HepG2 (cell line): Measurements from ENCODE around the gene HSD11B2. TPM values are rescaled to one million over a fixed set of nuclear protein-coding genes. Genes with fewer than 3 reads are reported as not detected.

Experiments
- ARID2 ChIP-seq: sonication (generic); formaldehyde crosslinking; IDR thresholded peaks from 2 replicates; pipeline ENCODE4 v1.8.1; 2022; ENCODE audit warnings: mild to moderate bottlenecking, missing genetic modification reagents, borderline replicate concordance
- FOXK1 ChIP-seq: sonication (generic); formaldehyde crosslinking; IDR thresholded peaks from 2 replicates; pipeline ENCODE4 v1.4.0; 2020; ENCODE audit warnings: low read depth, missing genetic modification reagents, borderline replicate concordance
- HDAC2 ChIP-seq: sonication (generic); formaldehyde crosslinking; IDR thresholded peaks from 2 replicates; pipeline ENCODE4 v1.4.0; 2020; ENCODE audit warnings: missing genetic modification reagents
- HMGA1 ChIP-seq: sonication (generic); formaldehyde crosslinking; conservative IDR thresholded peaks from 2 replicates; pipeline ENCODE4 v1.4.0; 2020; ENCODE audit warnings: missing genetic modification reagents
- MEIS2 ChIP-seq: sonication (generic); formaldehyde crosslinking; IDR thresholded peaks from 2 replicates; pipeline ENCODE4 v1.9.0; 2021; ENCODE audit warnings: mild to moderate bottlenecking, missing genetic modification reagents
- MNT ChIP-seq: fragments of 450-650 bp; IDR thresholded peaks from 2 replicates; pipeline ENCODE4 v1.6.1; 2016
- MXI1 ChIP-seq: IDR thresholded peaks from 3 replicates; pipeline ENCODE4 v1.6.1; 2012; ENCODE audit warnings: low read depth, low read length, inconsistent platforms, borderline replicate concordance
- NFE2L1 ChIP-seq: sonication (generic); formaldehyde crosslinking; IDR thresholded peaks from 2 replicates; pipeline ENCODE4 v1.4.0; 2020; ENCODE audit warnings: missing genetic modification reagents, mild to moderate bottlenecking, borderline replicate concordance
- PRMT3 ChIP-seq: sonication (generic); formaldehyde crosslinking; IDR thresholded peaks from 2 replicates; pipeline ENCODE4 v1.8.1; 2022; ENCODE audit warnings: low read depth, mild to moderate bottlenecking, moderate library complexity, missing genetic modification reagents, borderline replicate concordance
- SRF ChIP-seq: IDR thresholded peaks from 2 replicates; pipeline ENCODE4 v1.6.1; 2011; ENCODE audit warnings: mild to moderate bottlenecking, low read depth, low read length, moderate library complexity
- SYNCRIP ChIP-seq: fragments of 200-400 bp; formaldehyde crosslinking; IDR thresholded peaks from 2 replicates; pipeline ENCODE4 v1.6.1; 2018; ENCODE audit warnings: mild to moderate bottlenecking, low read depth, low read length; ENCODE audit not compliant: insufficient read depth
- TAF1 ChIP-seq: sonication (generic); formaldehyde crosslinking; IDR thresholded peaks from 2 replicates; pipeline ENCODE4 v1.4.0; 2020; ENCODE audit warnings: missing genetic modification reagents
- ZIK1 ChIP-seq: sonication (generic); formaldehyde crosslinking; IDR thresholded peaks from 2 replicates; pipeline ENCODE4 v1.5.0; 2020; ENCODE audit warnings: mild to moderate bottlenecking, low read depth, missing genetic modification reagents, borderline replicate concordance
- ZKSCAN8 ChIP-seq: IDR thresholded peaks from 2 replicates; pipeline ENCODE4 v1.6.1; 2016; ENCODE audit warnings: borderline replicate concordance, missing genetic modification reagents, missing compliant biosample characterization
- ZMAT3 ChIP-seq: sonication (generic); formaldehyde crosslinking; conservative IDR thresholded peaks from 2 replicates; pipeline ENCODE4 v1.7.0; 2021; ENCODE audit warnings: missing genetic modification reagents
- ZNF276 ChIP-seq: sonication (generic); formaldehyde crosslinking; IDR thresholded peaks from 2 replicates; pipeline ENCODE4 v1.4.0; 2020; ENCODE audit warnings: mild to moderate bottlenecking, low read depth, missing genetic modification reagents
- ZNF30 ChIP-seq: sonication (generic); formaldehyde crosslinking; IDR thresholded peaks from 2 replicates; pipeline ENCODE4 v1.5.0; 2020; ENCODE audit warnings: mild to moderate bottlenecking, missing genetic modification reagents
- ZNF407 ChIP-seq: sonication (generic); formaldehyde crosslinking; IDR thresholded peaks from one replicate; pipeline ENCODE4 v1.5.1; 2020; ENCODE audit warnings: mild to moderate bottlenecking, missing genetic modification reagents; ENCODE audit errors: not compliant biosample characterization
- ZNF431 ChIP-seq: sonication (generic); formaldehyde crosslinking; IDR thresholded peaks from 2 replicates; pipeline ENCODE4 v1.9.0; 2022; ENCODE audit warnings: missing genetic modification reagents, low read depth, mild to moderate bottlenecking, borderline replicate concordance
- polyA plus RNA-seq, 8 experiments: library from polyadenylated mRNA; depleted of rRNA in 3 of 8; stranded (reverse) in 7 of 8; unstranded in 1 of 8; fragments of >200 nt; fragmentation: Illumina TruSeq in 4 of 8; extraction: Trizol in 4 of 8; gene quantifications; 2 replicates each; pipeline versions ENCODE4 v1.2.1 to v1.2.3, GENCODE V29; 2011 to 2016; ENCODE audit warnings: low read depth in 4 of 8, missing spikeins in 1 of 8, mixed read lengths in 1 of 8; ENCODE audit not compliant: insufficient read depth in 1 of 8
- total RNA-seq, 5 experiments: library from RNA; depleted of rRNA; stranded (reverse); fragments of >200 nt; fragmentation: Illumina TruSeq; extraction: Trizol; gene quantifications; 2 replicates each; pipeline ENCODE4 v1.2.3, GENCODE V29; 2016; ENCODE audit warnings: low read depth in 1 of 5

Gene HSD11B2
- total and polyA plus RNA-seq, 2 of the 13 experiments (the other 11 are each of a cell fraction or from before 2014, with no cell fraction given) = 8.9 to 13.6 TPM

- TF ChIP-seq HMGA1 (CRISPR knock-in tag) (no peak), ZMAT3 (peak; percentile 96), ZIK1 (CRISPR knock-in tag) (peak; percentile 95), ZNF431 (no peak; the same call in 1 of the 2 replicates), PRMT3 (CRISPR knock-in tag) (no peak), HDAC2 (CRISPR knock-in tag) (peak; percentile 31; the same call in 1 of the 2 replicates), MXI1 (peak; percentile 92; the same call in 1 of the 3 replicates), ZKSCAN8 (CRISPR knock-in tag) (no peak), FOXK1 (CRISPR knock-in tag) (no peak), MEIS2 (CRISPR knock-in tag) (peak; percentile 87), ZNF407 (CRISPR knock-in tag) (peak; percentile 60), MNT (peak; percentile 78), ZNF30 (CRISPR knock-in tag) (no peak), ARID2 (CRISPR knock-in tag) (0 out of 2 replicates have a peak, but pooled peaks have one; percentile 54), NFE2L1 (CRISPR knock-in tag) (0 out of 2 replicates have a peak, but pooled peaks have one; percentile 72), TAF1 (CRISPR knock-in tag) (peak; percentile 63; the same call in 1 of the 2 replicates), SYNCRIP (no peak), SRF (no peak), ZNF276 (CRISPR knock-in tag) (peak; percentile 85; the same call in 1 of the 2 replicates)
Measured at GRCh38 chr16:67430504-67430976, 381 bp upstream of the HSD11B2 start (continued).
